Measurements from ENCODE around the gene COL13A1.

- TF ChIP-seq POLR2A (IDR thresholded peaks at IDR 0.05) (no peak), POLR2AphosphoS5 (IDR thresholded peaks at IDR 0.05) (no peak), CTCF (IDR thresholded peaks at IDR 0.05) (peak in 2 of 3 donors; percentile 11 to 32)
Observed at GRCh38 chr10:69800109-69800508, 1.6 kb upstream of the COL13A1 start.

All from breast epithelium (tissue), 3 donors.